Measurements from ENCODE around the gene EDN3.

EDN3 gene, protein sequence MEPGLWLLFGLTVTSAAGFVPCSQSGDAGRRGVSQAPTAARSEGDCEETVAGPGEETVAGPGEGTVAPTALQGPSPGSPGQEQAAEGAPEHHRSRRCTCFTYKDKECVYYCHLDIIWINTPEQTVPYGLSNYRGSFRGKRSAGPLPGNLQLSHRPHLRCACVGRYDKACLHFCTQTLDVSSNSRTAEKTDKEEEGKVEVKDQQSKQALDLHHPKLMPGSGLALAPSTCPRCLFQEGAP

DNA sequence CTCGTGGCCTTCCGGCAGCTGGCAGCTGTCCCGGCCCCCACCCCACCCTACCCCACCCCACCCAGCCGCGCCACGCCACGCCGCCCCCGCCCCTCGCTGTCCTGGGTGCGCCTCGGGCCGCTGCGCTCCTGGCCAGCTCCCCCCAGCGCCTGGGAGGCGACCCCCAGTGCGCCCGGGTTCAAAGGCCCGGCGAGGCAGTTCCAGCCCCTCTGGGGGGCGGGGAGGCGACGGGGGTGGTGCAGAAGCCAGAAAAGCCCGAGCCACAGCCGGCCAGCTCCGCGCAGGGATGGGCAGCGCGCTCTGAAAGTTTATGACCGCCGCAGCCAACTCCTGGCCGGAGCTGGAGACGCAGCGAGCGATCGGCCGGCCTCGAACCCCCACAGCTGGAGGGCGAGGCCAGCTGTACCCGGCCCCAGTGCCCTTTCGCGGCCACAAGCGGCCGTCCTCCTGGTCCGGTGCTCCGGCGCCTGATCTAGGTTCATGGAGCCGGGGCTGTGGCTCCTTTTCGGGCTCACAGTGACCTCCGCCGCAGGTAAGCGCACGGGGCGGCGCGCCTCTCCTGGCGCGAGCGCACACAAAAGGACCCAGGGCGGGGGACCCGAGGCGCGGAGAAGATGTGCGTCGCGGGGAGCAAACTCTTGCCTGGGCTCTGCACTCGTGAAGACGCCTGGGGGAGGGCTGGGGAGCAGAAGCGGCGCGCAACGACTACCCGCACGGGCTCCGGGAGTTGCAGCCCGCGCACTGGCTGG lies at the start of gene EDN3:
Gene EDN3, plus strand, starts transcription at position 279 of the 749 bp plus-strand sequence. Its CDS starts 202 bp downstream, at position 481.
- no peak for DNase-seq

DNA sequence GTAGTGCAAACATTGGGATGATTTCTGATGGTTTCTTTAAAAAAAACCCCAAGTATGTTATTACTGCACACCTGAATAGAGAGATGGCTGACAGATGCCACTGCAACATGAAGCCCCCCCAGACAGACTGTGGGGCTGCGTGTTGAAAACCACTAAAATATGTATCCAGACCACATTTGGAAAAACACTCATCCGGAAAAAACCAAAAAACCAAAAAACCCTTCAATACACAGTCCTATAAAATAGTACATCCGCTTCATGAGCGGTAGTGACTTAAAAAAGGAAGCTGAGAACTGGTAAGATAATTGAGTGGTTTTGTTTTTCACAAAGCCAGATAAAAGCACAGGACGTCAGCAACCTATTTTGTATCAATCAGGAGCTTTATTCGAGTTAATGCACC lies 47.1 kb upstream of the EDN3 start:
- no peak for DNase-seq

DNA sequence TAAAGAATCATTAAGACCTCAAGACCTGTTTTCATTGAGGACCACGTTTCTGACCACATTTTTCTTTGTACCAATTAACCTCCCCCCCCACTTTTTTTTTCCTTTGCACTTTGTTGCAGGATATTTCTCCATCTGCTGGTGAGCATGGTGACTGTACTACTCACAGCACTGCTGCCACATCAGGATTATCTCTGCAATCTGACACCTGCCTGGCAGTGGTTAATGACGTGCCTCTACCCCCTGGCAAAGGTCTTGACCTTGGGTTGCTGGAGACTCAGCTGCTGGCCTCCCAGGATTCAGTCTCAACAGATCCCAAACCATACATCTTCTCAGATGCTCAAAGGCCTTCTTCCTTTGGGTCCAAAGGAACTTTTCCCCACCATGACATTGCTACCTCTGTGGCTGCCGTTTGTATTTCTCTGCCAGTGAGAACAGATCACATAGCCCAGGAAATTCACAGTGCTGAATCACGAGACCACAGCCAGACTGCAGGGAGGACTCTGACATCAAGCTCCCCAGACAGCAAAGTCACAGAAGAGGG lies 46.6 kb upstream of the EDN3 start:
- DNase-seq: no peak

DNA sequence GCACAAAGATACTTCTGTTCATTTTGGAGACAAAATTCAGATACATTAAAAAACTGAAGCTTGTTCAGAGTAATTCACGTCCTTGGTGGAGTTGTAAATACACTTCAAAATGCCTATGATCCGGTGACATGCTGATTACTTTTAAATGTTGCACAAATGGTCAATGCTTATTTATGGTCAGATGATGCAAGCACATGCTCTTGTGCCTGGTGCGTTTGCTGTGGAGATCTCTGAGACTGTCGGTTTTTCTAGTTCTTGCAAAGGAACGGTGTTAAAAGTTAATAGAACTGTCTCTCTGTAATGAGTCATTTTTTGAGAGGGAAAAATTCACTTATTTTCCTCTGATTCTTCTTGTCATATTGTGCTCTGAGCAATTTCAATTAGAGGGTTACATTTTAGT lies 45.2 kb upstream of the EDN3 start:
- DNase-seq: no peak

GRCh38 chr20:59258221-59258621 lies 42.2 kb upstream of the EDN3 start:
- no peak for DNase-seq

DNA sequence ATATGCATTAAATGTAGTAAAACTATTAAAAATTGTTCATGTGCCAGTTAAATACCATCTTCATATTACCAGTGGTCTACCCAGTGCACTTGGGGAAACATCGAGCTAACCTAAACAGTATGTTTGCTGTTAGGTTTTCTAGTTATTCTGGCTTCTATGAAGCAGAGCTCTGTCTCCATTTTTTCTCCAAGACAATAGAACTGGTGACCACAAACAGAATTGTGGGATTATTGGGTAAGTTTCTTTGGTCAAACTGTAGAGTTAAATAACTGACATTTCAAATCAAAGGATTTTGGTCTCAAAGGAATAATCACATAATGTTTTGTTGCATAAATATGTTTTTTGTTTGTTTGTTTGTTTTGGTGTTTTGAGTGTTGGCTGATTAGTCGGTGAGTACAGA lies 40.5 kb upstream of the EDN3 start:
- no peak for DNase-seq

GRCh38 chr20:59265298-59265697 lies 35.1 kb upstream of the EDN3 start:
- no peak for DNase-seq

GRCh38 chr20:59268870-59269269 lies 31.5 kb upstream of the EDN3 start:
- DNase-seq: no peak

DNA sequence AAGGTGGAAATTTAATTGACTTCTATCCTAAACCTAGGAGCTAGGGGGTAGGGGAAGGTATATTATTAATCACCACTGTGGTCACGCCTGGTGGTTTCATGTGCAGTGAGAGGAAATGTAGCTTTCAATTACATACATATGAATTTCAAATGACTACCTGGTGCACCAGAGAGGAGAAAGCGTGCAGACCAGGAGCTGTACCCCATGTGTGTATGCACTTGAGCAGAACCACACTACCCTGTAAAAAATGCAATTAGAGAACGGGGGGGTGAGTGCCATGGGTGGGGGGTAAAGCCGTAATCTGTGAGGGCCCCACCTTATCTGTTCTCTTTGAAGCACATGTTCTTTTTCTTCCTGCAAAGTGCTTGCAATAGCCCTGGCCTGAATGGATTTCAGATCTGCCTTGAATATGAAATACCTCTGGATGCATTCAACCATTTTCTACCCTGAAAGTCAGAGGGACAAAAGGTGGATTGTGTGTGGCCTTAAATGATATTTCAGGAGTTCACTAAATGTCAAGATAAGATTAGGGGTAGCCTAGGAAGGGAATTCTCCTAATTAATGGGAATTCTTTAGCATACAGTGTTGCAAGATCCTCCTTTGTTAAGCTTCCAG lies 30.9 kb upstream of the EDN3 start:
- no peak for DNase-seq

GRCh38 chr20:59270380-59270779 lies 30.0 kb upstream of the EDN3 start:
- no peak for DNase-seq

DNA sequence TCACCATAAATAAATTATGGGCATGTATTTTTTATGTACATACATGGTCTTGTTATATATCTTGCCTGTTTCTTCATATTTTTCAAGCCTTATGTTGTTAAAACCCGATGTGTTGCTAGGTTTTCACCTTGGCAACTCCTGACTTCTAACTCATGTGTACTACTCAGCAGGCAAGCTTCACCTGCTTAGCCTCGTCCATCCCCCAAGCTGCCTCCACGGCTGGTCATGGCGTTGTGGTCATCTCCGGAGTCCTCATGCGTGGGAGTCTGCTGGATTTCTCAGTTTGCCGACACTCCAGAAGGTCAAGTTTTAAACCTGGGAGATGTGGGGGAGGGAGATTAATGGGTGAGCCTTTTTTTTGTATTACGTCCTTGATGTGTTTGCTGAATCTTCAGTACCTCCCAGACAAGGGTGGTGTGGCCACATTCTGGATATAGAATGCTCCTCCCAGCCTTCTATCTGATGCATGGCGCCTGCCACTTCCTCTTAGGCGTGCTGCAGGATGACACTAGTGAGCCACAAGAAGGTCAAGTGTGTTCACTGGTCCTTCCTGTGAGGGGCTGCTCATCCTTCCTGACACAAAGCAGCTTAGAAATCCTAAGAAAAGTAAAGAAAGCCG lies 26.6 kb upstream of the EDN3 start:
- no peak for DNase-seq

DNA sequence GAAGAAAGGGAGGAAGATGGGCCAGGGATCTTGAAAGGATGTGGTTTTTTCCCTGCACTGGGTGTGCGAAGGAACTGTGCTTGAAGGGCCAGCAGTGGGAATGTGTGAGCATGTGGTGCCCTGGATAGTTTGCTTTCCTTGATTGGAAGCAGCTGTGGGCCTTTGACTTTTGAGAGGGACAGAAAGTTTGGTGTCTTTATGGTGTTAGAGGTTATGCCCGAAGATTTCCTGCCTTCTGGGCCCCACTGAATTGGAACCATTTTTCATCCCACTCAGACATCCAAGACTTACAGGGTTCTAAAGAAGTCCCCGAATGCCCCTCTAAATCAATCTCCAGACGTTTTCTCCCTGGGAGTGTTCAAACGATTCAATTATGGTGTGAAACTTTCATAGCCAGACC lies 23.5 kb upstream of the EDN3 start:
- DNase-seq: no peak

GRCh38 chr20:59284470-59284869 lies 15.9 kb upstream of the EDN3 start:
- DNase-seq: no peak

DNA sequence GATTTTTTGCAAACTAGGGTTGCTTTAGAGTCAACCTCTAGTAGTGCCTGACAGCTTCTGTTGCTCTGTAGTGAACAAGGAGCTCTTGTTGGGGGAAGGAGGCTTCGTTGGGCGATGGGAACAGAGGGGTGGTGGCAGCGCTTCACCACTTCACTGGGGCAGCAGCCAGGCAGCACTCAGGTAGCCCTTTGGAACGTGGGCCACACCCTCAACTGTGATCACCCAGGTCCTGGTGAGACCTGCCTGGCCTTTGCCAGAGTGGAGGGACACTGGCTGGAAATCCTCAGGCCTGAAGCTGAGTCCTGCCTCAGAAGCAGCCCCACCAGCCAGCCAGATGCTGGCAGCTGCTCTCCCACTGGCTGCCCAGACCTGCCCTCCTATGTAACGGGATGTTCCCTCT lies 10.4 kb upstream of the EDN3 start:
- no peak for DNase-seq

DNA sequence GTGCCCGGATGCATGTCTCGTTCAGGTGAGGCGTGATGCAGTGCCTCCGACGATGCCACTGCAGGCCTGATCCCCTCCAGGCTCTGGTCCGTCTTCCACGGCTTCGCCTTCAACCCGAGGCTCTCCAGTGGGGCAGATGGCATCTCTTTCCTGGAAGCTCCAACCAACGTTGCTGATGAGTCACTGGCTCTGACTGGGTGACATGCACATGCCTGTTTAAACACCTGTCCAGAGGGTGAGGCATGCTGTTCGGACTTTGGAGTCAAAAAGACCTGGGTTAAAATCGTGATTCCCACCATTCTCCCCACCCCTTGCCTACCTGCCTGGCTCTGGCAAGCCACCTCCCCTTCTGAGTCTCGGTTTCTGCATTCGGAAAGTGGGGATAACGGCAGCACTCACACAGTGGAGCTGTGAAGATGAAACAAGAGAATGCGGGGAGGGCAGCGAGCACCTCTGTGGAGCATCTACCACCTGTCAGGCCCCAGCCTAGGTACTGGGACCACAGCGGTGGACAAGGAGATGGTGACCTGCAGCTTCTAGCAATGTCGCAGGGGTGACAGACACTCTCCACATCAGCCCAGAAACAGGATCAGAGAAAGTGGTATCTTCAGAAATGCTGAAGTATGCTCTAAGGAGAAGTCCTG lies 8.5 kb upstream of the EDN3 start:
- DNase-seq: no peak

DNA sequence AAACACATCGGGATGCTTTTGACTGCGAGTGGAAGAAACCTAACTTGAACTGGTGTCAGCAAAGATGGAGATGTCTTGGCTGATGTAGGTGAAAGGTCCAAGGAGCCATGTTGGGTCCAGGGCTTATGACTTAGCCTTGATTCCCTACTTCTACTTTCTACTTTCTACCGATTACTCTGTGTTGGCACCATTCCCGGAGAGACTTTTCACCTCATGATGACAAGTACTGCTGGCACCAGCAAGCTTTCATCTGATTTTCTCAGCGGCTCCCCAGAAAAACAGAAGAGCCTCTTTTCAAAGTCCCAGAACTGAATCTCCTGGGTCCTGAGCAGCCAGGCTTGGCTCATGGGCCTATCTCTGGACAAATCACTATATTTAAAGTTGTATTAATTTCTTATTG lies 4.9 kb upstream of the EDN3 start:
- DNase-seq: no peak

- DNase-seq: no peak
Measured at GRCh38 chr20:59297686-59298085, 2.7 kb upstream of the EDN3 start.

DNA sequence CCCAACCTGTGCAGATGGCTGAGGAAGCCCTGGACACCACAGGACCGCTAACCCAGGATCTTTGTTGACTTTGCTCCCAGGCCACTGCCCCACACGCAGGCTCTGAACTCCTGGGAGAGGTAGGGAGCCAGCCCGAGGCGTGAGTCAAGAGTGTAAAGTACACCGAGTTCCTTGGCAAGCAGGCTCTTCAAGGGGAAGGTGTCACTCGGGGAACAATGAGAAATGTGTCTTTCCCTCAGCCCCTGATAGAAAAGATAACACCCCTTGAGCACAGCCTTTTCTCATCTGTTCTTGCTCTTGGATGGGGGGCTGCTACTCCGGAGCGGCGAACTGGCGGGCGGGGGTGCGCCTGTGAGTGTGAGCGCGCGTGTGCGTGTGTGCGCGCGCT lies 472 bp upstream of the EDN3 start:
- no peak for DNase-seq

- no peak for DNase-seq
Measured at GRCh38 chr20:59301343-59302007, 1.1 kb downstream of the EDN3 start.

- DNase-seq: no peak
Measured at GRCh38 chr20:59305908-59306655, 5.7 kb downstream of the EDN3 start.

DNA sequence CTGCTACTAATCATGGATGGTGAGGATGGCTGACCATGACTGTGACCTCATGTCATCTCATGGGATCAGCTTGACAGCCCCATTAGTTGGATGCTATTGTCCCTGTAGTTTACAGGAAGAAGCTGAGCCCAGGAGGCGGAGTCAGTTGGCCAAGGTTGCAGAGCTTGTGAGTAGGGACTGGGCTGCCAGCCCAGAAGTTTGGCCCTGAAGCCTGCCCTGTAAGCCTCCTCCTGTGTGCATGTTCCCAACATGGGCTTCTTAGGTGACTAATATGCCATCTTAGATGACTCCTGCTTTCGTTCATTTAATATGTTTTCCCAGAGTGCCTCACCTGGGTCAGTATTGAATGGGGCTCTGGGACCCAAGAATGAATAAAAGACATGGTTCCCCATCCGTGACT lies 6.9 kb downstream of the EDN3 start:
- DNase-seq: no peak
